Right lobe of liver (tissue), 4 donors: ENCODE measurements around the gene CERK.

ENCODE experiments used
- CTCF ChIP-seq, 4 donors: fragments of 200-600 bp in 3 of 4; fragments of 450-650 bp in 1 of 4; IDR thresholded peaks; one replicate each; pipeline versions ENCODE4 v1.5.1 to v1.8.0; 2016 to 2022; ENCODE audit warnings: antibody characterized with exemption in 4 of 4, mild to moderate bottlenecking in 2 of 4
- POLR2A ChIP-seq: fragments of 450-650 bp; IDR thresholded peaks from one replicate; pipeline ENCODE4 v1.6.1; 2017; ENCODE audit warnings: antibody characterized with exemption, mild to moderate bottlenecking
- donor health status: DM: no; HTN: no; CAD: no.
- donor health status: DM: no; HTN: no; CAD: no.
- donor health status: DM: no; HTN: yes; CAD: no.

GRCh38 chr22:46639843-46640242 lies 98.2 kb downstream of the CERK start:
- TF ChIP-seq CTCF (IDR thresholded peaks at IDR 0.05) (no peak), POLR2A (no peak)
